LNCAP (cell line): Measurements from ENCODE around the gene GRIFIN.

Source experiments
- TF ChIP-seq, protein P1 (sequence below): fragments of 450-650 bp; IDR thresholded peaks from 2 replicates; pipeline ENCODE4 v1.5.1; 2017; ENCODE audit warnings: mild to moderate bottlenecking

Gene GRIFIN

DNA sequence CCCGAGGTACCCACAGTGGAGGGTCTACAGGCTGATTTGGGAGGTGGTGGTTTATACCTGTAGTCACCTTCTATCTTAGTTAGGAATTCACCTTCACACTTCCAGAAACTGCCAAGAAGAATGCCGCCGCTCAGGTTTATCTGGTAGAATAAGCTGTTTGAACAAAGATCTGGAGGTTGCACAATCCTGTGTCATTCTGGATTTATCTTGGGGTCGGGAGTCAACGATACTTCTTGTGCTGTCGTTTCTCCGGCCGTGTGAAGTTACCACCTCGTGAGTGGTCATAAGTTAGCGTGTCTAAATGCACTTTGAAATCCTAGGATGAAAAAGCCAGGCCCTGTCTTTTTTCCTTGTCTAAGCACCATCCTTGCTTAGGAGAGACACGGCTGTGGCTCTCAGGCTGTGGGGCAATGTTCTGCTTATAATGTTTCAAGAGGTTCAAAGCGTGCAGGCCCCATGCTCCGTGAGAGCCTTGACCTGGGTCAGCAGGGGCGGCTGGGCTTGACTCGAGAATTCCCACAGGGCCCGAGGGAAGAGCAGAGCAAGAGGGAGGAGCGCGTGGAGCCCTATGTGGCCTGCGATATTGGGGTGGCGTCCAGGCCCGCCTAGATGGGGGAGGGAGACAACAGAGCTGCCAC lies 35.5 kb downstream of the GRIFIN start:
- TF ChIP-seq, protein P1, sequence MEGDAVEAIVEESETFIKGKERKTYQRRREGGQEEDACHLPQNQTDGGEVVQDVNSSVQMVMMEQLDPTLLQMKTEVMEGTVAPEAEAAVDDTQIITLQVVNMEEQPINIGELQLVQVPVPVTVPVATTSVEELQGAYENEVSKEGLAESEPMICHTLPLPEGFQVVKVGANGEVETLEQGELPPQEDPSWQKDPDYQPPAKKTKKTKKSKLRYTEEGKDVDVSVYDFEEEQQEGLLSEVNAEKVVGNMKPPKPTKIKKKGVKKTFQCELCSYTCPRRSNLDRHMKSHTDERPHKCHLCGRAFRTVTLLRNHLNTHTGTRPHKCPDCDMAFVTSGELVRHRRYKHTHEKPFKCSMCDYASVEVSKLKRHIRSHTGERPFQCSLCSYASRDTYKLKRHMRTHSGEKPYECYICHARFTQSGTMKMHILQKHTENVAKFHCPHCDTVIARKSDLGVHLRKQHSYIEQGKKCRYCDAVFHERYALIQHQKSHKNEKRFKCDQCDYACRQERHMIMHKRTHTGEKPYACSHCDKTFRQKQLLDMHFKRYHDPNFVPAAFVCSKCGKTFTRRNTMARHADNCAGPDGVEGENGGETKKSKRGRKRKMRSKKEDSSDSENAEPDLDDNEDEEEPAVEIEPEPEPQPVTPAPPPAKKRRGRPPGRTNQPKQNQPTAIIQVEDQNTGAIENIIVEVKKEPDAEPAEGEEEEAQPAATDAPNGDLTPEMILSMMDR: no peak

DNA sequence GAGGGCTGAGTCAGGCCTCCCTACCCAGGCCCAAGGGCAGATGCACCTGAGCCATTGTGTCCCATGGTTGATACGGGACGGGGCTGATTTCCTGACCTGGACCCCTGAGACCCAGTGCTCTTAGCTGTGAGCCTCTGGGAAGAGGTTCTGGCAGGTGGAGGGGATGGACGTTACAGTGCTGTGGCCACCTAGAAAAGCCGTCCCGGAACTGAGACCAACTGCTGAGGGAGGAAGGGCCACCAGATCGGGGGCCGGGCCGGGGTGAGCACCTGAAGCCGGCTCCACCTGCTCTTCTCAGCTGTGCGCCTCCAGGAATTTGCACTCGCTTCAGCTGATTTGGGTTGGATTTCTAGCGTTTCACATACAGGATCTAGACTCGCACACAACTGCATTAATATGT lies 37.4 kb downstream of the GRIFIN start:
- TF ChIP-seq, protein P1: no peak

DNA sequence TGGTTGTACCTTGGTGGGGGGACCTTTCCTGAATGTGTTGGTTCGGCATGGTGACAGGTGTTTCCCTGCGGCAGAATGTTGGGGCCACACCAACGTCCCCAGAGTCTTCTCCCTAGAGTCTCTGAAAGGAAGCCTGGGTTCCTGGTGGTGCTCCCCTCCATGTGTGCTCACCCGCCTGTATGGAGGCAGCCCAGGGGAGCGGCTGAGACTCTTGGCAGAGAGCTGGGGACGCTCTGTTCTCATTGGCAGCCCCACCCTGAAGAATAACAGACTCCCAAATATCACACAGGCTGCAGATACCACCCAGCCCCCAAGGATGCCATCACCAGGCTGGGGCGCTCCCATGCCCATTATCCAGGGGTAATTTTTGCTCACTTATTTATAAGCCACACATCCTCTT lies 38.0 kb downstream of the GRIFIN start:
- TF ChIP-seq, protein P1: no peak

DNA sequence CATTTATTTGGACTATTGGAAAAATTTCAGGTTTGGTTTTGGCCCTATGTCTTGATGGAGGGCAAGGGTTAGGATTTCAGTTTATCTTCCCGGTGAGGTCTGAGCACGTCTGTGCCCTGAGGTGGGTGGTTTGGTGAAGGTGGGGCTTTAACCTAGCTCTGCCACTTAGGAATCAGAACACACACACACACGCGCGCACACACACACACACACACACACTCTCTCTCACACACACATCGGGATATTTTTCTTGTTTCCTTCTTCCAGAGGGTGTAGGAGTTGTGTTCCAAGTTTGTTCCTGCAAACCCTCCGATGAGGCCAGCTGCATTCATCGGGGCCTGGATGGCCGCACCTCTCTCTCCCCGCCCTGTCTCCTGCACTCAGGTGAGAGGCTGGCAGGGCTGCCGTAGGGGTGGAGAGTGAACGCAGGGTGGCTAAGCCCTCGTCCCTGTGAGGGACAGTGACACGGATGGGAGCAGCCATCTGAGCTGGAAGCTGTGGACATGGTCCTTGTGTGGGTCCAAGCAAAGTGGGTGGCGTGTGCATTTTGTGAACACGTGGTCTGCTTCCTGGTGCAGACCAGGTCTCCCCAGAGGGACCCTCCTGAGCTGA lies 38.6 kb downstream of the GRIFIN start:
- TF ChIP-seq, protein P1: no peak

DNA sequence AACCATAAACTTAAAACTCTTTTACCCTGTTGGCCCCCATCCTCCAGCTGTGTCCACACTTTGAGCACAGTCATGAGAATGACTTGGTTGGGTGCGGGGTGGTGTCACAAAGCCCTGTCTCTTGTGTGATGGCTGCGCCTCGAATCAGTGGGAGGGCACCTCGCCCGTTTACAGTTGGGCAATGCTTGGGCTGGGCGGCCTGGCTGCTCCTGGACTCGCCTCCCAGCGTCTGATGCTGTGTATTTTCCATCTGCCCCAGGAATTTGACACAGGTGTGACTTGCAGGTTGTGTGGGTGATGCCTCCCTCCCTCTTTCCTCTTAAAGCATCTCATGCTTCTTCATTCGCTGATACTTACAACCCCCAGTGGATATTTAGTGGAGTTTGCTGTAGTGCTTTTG lies 39.1 kb downstream of the GRIFIN start:
- TF ChIP-seq, protein P1: no peak

DNA sequence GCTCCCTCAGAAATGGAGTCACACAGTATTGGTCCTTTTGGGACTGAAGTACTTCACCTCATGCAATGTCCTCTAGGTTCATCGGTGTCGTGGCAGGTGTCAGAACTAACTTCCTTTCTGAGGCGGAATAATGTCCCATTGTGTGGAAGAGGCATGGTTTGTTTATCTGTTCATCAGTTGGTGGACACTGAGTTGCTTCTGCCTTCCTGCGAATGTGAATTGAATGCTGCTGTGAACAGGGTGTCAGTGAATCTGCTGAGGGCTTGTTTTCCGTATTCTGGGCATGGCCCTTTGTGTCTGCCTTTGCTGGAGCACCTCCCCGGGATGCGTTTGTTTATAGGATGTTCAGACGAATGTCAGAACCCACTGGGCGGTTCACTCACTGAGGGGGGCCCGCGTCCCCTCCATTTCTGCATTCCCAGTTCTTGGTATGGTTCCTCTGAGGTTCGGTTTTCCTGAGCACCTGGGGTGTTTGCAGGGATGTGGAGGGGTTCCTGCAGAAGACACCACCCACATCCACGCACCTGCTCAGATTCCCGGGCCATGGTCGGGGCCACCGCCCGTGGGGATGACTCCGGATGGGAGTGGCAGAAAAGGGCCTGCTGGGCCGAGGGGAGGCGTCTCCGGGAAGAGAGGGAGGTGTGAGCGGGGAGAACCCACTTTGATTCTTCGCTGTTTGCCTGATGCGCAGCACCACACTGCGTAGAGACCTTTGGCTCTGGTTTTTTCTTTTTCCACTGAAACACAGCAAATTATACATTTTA lies 39.7 kb downstream of the GRIFIN start:
- TF ChIP-seq, protein P1: no peak

DNA sequence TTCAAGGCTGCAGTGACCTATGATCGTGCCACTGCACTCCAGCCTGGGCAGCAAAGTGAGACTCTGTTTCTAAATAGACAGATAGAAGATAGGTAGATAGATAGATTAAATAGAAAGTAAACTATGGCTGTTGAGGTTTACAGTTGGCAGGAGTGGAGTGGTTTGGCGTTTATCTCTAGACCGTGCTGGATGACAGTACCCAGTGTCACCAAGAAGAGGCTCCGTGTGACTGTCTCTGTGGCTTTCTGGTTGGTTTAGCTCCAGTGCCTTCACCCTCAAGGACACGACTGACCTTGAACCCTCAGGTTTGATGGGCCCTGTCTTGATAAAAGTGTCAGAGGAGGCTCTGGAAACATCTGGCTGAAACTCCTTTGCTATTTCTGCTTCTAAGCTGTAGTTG lies 41.1 kb downstream of the GRIFIN start:
- TF ChIP-seq, protein P1: no peak
